Right renal cortex interstitium (tissue), 3 donors: ENCODE data around the gene RWDD2A. TPM values are rescaled to one million over a fixed set of nuclear protein-coding genes. Genes with fewer than 3 reads are reported as not detected.
"Not testable (repeated sequence)": the region's sequence is repeated elsewhere in the genome, so short reads cannot be mapped to it uniquely, and the experiment has no call there.

ENCODE experiments used
- DNase-seq, 3 donors: peaks; one replicate each; pipeline ENCODE4 v3.0.0-alpha.2; 2013; ENCODE audit warnings: low read depth in 3 of 3, low spot score in 2 of 3
- polyA plus RNA-seq, 3 donors: library from polyadenylated mRNA; unstranded; fragments of 120-200 nt; gene quantifications; one replicate each; pipeline ENCODE4 v1.2.1, GENCODE V29; 2013; ENCODE audit not compliant: insufficient read length in 3 of 3

RWDD2A gene
- polyA plus RNA-seq, result 1 to 10 TPM; 7.5 to 7.9 (median 7.8) TPM

- DNase-seq, result peak in 2 of 3 donors; percentile 74 to 75
These were observed at the start of gene RWDD2A, which contains the start of gene PGM3 for GRCh38 chr6:83192871-83193746. TSS of gene RWDD2A (plus strand) at chr6:83193357. CDS start at chr6:83194452, 1,095 bp downstream. TSS of gene PGM3 (minus strand) at chr6:83193265. CDS start at chr6:83191012, 2,253 bp downstream.

DNA sequence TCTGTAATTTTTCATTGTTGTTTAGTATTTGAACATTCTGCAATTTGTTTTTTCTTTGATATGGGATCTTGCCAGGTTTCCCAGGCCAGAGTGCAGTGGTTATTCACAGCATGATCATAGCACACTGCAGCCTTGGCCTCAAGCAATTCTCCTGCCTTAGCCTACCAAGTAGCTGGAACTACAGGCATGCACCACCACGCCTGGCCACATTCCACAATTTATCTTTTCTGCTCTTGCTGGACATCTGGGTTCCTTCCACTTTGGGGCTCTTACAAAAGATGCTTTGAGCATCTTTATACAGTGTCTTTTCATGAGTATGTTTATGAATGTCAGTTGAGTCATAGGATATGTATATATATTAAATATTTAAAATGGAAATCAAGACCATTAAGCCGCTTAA lies 42.0 kb upstream of the RWDD2A start:
- no peak for DNase-seq

- DNase-seq, result no peak
These were observed 40.2 kb upstream of the RWDD2A start for GRCh38 chr6:83152913-83153312.

DNA sequence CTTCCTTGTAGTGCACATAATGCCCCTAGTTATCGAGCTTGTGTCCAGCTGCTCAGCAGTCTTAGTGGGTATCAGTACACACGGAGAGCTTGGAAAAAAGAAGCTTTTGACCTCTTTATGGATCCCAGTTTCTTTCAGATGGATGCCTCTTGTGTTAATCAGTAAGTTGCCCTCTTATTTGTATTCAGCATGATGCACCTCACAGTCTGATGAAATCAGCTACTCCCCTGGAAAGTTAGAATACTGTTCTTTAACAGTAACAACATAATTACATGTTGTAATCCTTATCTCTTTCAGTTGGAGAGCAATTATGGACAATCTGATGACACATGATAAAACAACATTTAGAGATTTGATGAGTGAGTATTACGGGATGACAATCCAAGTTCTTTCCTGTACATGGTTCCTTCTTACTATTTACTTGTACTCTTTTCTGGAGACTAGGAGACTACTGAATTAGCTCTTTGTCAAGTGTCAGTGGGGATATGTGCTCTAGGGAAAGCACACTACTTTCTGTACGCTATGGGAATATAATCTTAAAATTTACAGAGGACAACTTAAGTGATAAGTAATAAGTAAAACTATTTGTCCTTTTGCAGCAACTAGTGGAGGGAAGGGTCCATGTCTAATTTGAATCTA lies 39.2 kb upstream of the RWDD2A start:
- DNase-seq, result no peak

DNA sequence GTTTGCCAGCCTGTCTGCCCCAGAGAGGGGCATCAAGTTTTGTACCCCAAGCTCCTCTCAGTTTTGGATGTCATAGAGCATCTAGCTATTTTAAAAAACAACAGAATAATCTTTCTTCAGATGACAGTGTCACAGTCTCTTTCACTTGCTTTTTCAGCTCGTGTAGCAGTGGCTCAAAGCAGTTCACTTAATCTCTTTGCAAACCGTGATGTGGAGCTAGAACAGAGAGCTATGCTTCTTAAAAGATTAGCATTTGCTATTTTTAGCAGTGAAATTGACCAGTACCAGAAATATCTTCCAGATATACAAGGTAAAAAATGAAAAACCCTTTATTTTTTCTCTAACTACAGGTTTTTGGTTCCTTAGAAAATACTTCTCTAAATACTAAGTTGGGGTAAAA lies 37.4 kb upstream of the RWDD2A start:
- DNase-seq, result no peak

GRCh38 chr6:83160167-83160566 lies 33.0 kb upstream of the RWDD2A start:
- no peak for DNase-seq

GRCh38 chr6:83167726-83168278 lies 25.4 kb upstream of the RWDD2A start:
- no peak for DNase-seq

- no peak for DNase-seq
These were observed 24.6 kb upstream of the RWDD2A start for GRCh38 chr6:83168556-83168955.

DNA sequence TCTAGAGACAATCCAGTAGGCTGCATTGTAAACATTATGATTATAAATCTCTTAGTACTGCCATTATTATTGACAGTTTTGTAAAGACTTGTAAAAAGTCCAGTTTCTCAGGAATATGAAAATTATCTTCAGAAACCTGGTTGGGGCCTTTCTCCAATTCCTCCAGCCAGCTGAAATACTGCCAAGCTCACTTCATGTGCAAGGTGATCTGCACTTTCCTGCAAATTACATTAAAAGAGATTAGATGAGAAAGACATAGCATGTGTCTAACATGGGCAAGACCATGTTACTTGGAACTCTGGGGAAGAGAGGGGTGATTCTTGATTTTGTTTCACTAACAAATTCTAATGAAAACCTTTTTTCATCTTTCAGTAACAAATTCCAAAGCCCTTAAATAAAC lies 24.1 kb upstream of the RWDD2A start:
- DNase-seq, result no peak

DNA sequence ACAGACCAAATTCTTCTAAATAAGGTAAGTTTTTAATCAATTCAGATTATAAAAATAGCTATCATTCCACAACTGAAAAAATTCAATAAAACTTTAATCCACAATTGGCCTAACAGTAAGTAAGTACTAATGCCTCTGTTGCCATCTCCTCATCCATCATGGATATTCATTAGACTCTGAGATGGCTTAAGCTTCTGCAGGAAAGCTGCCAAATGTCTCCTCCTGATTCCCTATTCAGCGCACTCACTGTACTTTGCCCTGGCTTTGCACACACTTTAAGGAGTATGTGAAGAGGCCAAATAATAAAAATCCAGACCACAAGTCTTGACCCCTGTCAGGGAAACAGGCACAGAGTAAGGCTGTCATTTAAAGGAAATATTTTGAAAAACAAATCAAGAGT lies 23.6 kb upstream of the RWDD2A start:
- DNase-seq, result no peak

GRCh38 chr6:83176246-83176645 lies 16.9 kb upstream of the RWDD2A start:
- DNase-seq, result peak in 1 of 3 donors; percentile 16

DNA sequence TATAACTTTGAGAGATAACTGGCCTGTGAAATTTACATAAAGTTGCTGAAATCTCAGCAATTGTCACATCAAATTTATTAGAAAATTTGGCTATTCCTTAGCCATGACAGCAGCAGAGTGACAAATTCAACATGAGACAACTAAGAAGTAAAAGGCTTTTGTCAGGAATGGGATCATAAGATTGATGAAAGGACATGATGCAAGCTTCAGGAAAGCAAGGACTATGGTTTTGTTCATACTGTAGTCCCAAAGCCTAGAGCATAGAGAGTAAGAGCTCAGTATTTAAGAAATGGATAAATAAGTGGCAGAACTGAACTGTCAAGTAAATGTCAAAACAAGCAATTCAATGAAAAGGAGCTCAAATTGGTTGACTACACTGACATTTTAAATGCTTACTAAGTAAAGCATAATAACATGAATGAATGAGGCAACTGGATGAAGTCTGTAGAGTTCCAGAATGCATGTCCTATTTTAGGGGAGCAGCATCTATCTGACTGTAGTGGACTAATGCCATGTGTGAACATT lies 12.7 kb upstream of the RWDD2A start:
- DNase-seq, result no peak

DNA sequence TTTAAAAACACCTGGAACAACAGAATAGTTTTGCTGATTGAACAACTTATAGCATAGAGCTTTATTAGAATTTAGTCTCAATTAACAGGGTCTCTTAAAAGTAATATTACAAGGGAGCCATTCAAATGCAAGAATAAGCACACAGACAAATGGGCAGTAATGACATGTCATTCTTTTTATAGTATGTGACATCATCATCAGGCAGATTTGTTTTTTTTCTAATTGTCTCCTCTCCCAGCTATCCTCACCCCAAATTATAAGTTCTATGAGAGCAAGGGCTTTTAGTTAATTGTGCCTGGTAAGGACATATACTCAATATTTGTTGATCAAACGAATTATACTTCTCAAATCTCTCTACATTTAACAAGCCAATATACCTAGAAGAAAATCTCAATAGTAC lies 11.0 kb upstream of the RWDD2A start:
- no peak for DNase-seq

DNA sequence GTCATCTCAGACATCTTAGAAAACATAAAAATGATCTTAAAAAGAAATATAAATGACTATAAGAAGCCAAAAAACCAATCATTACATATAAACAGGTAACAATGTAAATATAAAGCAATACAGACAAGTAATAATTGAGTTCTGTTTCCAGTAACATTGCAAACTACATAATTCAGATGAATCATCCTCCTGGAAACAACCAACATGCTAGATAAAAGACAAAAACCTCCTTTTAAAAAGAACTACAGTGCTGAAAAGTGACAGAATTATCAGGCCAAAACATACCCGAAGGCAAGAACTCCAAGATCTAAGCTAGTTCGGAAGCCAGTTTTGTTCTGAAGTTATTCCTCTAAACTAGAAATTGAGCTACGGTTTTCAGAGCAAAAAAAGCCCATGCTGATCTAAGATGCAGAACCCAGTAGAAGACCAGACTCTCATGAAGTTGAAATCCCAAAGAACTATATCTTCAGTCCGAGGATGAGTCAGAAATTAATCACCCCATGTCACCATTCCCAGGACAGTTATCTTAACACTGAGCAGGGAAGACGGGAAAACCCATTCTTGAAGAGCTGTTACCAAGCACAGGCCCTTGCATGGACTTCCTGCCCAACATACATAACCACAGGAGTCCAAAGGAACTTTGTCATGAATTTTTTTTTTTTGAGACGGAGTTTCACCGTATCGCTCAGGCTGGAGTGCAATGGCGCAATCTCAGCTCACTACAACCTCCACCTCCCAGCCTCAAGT lies 9.9 kb upstream of the RWDD2A start:
- DNase-seq, result no peak

GRCh38 chr6:83185096-83185495 lies 8.1 kb upstream of the RWDD2A start:
- DNase-seq, result no peak

- DNase-seq, result no peak
These were observed 4.7 kb upstream of the RWDD2A start for GRCh38 chr6:83188501-83188900.

DNA sequence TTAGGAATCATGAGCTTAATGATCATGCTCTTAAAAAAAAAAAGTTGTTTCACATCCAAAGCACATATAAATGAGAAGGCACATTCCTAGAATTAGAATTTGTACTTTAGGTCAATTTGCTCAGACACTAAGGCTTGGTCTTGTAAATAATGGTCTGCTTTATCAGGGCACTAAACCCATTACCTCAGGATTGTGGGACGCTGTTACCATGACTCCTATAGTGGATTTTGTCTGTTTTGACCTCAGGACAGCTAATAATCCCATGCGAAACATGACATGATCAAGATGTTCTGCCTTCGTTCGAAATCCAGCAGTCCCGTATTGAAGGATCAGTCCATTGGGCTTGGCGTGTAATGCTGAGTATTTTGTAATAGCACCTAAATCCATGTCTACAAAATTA lies 2.5 kb upstream of the RWDD2A start:
- DNase-seq, result no peak

DNA sequence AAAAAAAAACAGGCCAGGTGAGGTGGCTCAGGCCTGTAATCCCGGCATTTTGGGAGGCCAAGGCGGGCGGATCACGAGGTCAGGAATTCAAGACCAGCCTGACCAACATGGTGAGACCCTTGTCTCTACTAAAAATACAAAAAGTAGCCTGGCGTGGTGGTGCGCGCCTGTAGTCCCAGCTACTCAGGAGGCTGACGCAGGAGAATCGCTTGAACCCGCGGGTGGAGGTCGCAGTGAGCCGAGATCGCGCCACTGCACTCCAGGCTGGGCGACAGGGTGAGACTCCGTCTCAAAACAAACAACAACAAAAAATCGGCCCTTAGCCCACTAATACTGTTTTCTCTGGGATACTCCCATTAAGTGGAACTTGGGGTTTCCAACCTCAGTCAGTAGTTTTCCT lies 1.2 kb upstream of the RWDD2A start:
- DNase-seq, result not testable (repeated sequence)

GRCh38 chr6:83192456-83192855 lies 701 bp upstream of the RWDD2A start:
- DNase-seq, result no peak

DNA sequence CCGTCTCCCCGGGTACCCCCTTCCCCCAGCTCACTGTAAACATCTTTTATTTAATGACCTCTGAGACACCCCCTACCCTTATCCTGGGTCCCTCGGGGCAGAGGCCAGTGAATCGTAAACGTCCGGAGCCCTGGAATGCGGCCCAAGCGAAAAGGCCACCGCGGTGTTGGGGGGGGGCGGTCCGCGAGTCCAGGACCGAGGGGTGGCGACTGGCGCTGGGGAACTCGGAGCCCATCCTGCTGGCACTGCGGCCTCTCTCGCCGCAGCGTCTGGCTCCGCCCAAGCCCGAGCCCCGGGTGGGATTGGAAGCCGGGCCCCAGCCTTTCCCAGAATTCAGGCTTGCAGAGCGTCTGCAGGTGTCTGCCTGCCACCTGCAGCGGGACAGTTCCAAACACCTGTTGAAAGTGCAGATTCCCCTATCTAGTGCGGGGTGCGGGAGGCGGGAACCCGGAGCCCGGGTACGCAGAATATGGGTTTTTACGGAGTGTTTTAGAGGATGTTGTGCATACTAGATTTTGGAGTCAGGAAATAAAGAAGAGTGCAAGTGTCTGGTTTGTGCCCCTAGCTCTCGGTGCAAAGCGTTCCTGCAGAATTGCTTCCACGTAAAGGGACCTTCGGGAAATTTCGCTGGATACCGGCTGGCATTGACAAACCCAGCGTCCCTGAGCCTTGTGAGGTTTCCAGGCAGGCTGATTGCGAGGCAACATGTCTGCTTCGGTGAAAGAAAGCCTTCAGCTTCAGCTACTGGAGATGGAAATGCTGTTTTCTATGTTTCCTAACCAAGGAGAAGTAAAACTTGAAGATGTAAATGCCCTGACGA lies 800 bp downstream of the RWDD2A start:
- peak in 1 of 3 donors; percentile 13 for DNase-seq
